Measurements from ENCODE around the gene YWHAQ. TPM values are rescaled to one million over a fixed set of nuclear protein-coding genes. Genes with fewer than 3 reads are reported as not detected.
A peak's percentile ranks its signal among the peaks of the same experiment; 100 is the strongest.

The YWHAQ gene
- total and polyA plus RNA-seq, 2 donors from 2014 or later = 168 to 262 TPM

GRCh38 chr2:9660154-9660553, 29.4 kb upstream of the YWHAQ start:
- Histone ChIP-seq H3K9me3 (ENCODE audit: control insufficient read depth in 2 of 3, insufficient read depth in 1 of 3, low read length in 3 of 3) (no peaks in the 10 kb centered on the region), H3K4me3 (ENCODE audit: low read length in 3 of 3) (no peak overlapping the region), H3K27ac (ENCODE audit: low read depth in 2 of 2, low read length in 2 of 2) (no peak overlapping the region), H3K9ac (ENCODE audit: low read length in 3 of 3) (no peak overlapping the region), H3K27me3 (ENCODE audit: control insufficient read depth, insufficient read depth, low read length) (no peaks in the 10 kb centered on the region), H3K36me3 (ENCODE audit: control insufficient read depth in 2 of 3, insufficient read depth in 3 of 3, low read length in 3 of 3) (no peaks in the 10 kb centered on the region), H3K4me1 (ENCODE audit: control insufficient read depth in 2 of 3, insufficient read depth in 2 of 3, low read depth in 1 of 3, low read length in 3 of 3) (no peaks in the 10 kb centered on the region)
- no peak for DNase-seq
- FAIRE-seq = no peak
- intact Hi-C loops (cut with DNase I) = no loop called here
- TF ChIP-seq CTCF (IDR thresholded peaks at IDR 0.05; ENCODE audit: borderline replicate concordance, extremely low read depth, insufficient read depth) = no peak

GRCh38 chr2:9658972-9659371, 28.2 kb upstream of the YWHAQ start:
- DNase-seq (peak in 2 of 5 donors; percentile 49 to 61), FAIRE-seq (no peak)
- Histone ChIP-seq H3K27ac (ENCODE audit: low read depth in 2 of 2, low read length in 2 of 2) (no peak overlapping the region), H3K4me1 (ENCODE audit: control insufficient read depth in 2 of 3, insufficient read depth in 2 of 3, low read depth in 1 of 3, low read length in 3 of 3) (no peaks in the 10 kb centered on the region), H3K27me3 (ENCODE audit: control insufficient read depth, insufficient read depth, low read length) (no peaks in the 10 kb centered on the region), H3K9ac (ENCODE audit: low read length in 3 of 3) (no peak overlapping the region), H3K9me3 (ENCODE audit: control insufficient read depth in 2 of 3, insufficient read depth in 1 of 3, low read length in 3 of 3) (no peaks in the 10 kb centered on the region), H3K36me3 (ENCODE audit: control insufficient read depth in 2 of 3, insufficient read depth in 3 of 3, low read length in 3 of 3) (no peaks in the 10 kb centered on the region), H3K4me3 (ENCODE audit: low read length in 3 of 3) (no peak overlapping the region)
- TF ChIP-seq CTCF (IDR thresholded peaks at IDR 0.05; ENCODE audit: borderline replicate concordance, extremely low read depth, insufficient read depth) = no peak
- intact Hi-C loops (cut with DNase I) = no loop called here

- TF ChIP-seq CTCF (IDR thresholded peaks at IDR 0.05; ENCODE audit: borderline replicate concordance, extremely low read depth, insufficient read depth) = no peak
- Histone ChIP-seq H3K9me3 (ENCODE audit: control insufficient read depth in 2 of 3, insufficient read depth in 1 of 3, low read length in 3 of 3) (no peaks in the 10 kb centered on the region), H3K27ac (ENCODE audit: low read depth in 2 of 2, low read length in 2 of 2) (no peak overlapping the region), H3K4me3 (ENCODE audit: low read length in 3 of 3) (no peak overlapping the region), H3K36me3 (ENCODE audit: control insufficient read depth in 2 of 3, insufficient read depth in 3 of 3, low read length in 3 of 3) (no peaks in the 10 kb centered on the region), H3K27me3 (ENCODE audit: control insufficient read depth, insufficient read depth, low read length) (no peaks in the 10 kb centered on the region), H3K9ac (ENCODE audit: low read length in 3 of 3) (no peak overlapping the region), H3K4me1 (ENCODE audit: control insufficient read depth in 2 of 3, insufficient read depth in 2 of 3, low read depth in 1 of 3, low read length in 3 of 3) (no peaks in the 10 kb centered on the region)
- DNase-seq = no peak
- FAIRE-seq = no peak
- intact Hi-C loops (cut with DNase I) = no loop called here
Observed at GRCh38 chr2:9657731-9658130, 26.9 kb upstream of the YWHAQ start.

GRCh38 chr2:9657083-9657482, 26.3 kb upstream of the YWHAQ start:
- H3K4me3 ChIP-seq (ENCODE audit: low read length in 3 of 3) = no peak overlapping the region
- H3K27me3 ChIP-seq (ENCODE audit: control insufficient read depth, insufficient read depth, low read length) = no peaks in the 10 kb centered on the region
- FAIRE-seq (no peak), DNase-seq (no peak)
- H3K4me1 ChIP-seq (ENCODE audit: control insufficient read depth in 2 of 3, insufficient read depth in 2 of 3, low read depth in 1 of 3, low read length in 3 of 3) = no peaks in the 10 kb centered on the region
- intact Hi-C loops (cut with DNase I) = no loop called here
- no peaks in the 10 kb centered on the region for H3K36me3 ChIP-seq (ENCODE audit: control insufficient read depth in 2 of 3, insufficient read depth in 3 of 3, low read length in 3 of 3)
- TF ChIP-seq CTCF (IDR thresholded peaks at IDR 0.05; ENCODE audit: borderline replicate concordance, extremely low read depth, insufficient read depth) = no peak
- H3K27ac ChIP-seq (ENCODE audit: low read depth in 2 of 2, low read length in 2 of 2) = no peak overlapping the region
- no peaks in the 10 kb centered on the region for H3K9me3 ChIP-seq (ENCODE audit: control insufficient read depth in 2 of 3, insufficient read depth in 1 of 3, low read length in 3 of 3)
- no peak overlapping the region for H3K9ac ChIP-seq (ENCODE audit: low read length in 3 of 3)
